ENCODE results near the gene DDA1. TPM values are rescaled to one million over a fixed set of nuclear protein-coding genes. Genes with fewer than 3 reads are reported as not detected.

DDA1 gene
- total RNA-seq, 1 experiment from 2014 or later, result 55.6 TPM

DNA sequence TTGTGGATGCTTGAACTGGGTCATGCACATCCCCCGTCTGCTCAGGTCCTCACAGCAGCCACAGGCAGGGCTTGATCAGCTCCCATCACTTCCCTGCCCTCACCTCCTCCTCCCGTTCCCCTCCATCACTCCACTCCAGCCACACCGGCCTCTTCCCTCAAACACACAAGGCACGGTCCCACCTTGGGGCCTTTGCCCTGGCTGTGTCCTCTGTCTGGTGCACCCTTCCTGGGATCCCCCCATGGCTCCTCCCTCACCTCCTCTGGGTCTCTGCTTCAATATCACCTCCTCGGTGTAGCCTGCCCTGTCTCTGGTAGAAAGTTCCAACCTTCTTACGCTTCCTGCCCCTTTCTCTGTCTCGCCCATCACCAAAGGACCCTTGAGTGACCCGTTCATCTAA, 44.0 kb downstream of the DDA1 start:
- Mint-ChIP-seq H3K27ac (ENCODE audit: unreplicated experiment) (no peak overlapping the region), H3K4me1 (ENCODE audit: low read depth, unreplicated experiment) (no peaks in the 10 kb centered on the region), H3K9me3 (ENCODE audit: unreplicated experiment) (no peaks in the 10 kb centered on the region), H3K36me3 (ENCODE audit: insufficient read depth, unreplicated experiment) (no peaks in the 10 kb centered on the region), H3K27me3 (ENCODE audit: insufficient read depth, unreplicated experiment) (peaks cover 2% of the 10 kb centered on the region), H3K4me3 (ENCODE audit: unreplicated experiment) (no peak overlapping the region)
- no TSS peak for BruUV-seq (replicated peaks)
- no peak for DNase-seq
- no peaks in the 10 kb centered on the region for H3K36me3 ChIP-seq (ENCODE audit: control insufficient read depth, insufficient read depth, low read length)
- H3K27me3 ChIP-seq (replicated peaks; ENCODE audit: control insufficient read depth, insufficient read depth, low read length), result no peaks in the 10 kb centered on the region
- CTCF ChIA-PET, result no interaction called here
- POLR2A ChIA-PET, result no interaction called here
- TF ChIP-seq, protein P1, sequence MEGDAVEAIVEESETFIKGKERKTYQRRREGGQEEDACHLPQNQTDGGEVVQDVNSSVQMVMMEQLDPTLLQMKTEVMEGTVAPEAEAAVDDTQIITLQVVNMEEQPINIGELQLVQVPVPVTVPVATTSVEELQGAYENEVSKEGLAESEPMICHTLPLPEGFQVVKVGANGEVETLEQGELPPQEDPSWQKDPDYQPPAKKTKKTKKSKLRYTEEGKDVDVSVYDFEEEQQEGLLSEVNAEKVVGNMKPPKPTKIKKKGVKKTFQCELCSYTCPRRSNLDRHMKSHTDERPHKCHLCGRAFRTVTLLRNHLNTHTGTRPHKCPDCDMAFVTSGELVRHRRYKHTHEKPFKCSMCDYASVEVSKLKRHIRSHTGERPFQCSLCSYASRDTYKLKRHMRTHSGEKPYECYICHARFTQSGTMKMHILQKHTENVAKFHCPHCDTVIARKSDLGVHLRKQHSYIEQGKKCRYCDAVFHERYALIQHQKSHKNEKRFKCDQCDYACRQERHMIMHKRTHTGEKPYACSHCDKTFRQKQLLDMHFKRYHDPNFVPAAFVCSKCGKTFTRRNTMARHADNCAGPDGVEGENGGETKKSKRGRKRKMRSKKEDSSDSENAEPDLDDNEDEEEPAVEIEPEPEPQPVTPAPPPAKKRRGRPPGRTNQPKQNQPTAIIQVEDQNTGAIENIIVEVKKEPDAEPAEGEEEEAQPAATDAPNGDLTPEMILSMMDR (IDR thresholded peaks at IDR 0.05; ENCODE audit: insufficient read depth in 1 of 2, low read depth in 1 of 2, low read length in 1 of 2, severe bottlenecking in 1 of 2, unreplicated experiment in 1 of 2), result no peak
- intact Hi-C loops (cut with micrococcal nuclease; ENCODE audit: unreplicated experiment), result no loop called here
- no peaks in the 10 kb centered on the region for H3K4me1 ChIP-seq
- H3K4me3 ChIP-seq (ENCODE audit: low read depth, low read length), result no peak overlapping the region
- H3K9me3 ChIP-seq, result no peaks in the 10 kb centered on the region

DNA sequence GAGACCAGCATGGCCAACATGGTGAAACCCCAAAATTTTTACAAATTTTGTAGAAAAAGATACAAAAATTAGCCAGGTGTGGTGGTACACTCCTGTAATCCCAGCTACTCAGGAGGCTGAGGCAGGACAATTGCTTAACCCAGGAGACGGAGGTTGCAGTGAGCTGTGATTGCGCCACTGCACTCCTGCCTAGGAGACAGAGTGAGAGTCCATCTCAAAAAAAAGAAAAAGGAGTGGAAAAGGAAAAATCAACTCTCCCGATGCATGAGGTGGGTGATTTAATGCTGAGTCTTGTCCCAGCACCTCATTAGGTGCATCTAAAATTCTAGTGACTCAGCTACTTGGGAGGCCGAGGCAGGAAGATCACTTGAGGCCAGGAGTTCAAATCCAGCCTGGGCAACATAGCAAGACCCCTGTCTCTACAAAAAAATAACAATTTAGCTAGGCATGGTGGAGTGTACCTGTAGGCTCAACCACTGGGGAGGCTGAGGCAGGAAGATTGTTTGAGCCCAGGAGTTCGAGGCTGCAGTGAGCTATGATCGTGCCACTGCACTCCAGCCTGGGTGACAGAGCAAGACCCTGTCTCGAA, 47.8 kb downstream of the DDA1 start:
- Mint-ChIP-seq H3K9me3 (ENCODE audit: unreplicated experiment) (no peaks in the 10 kb centered on the region), H3K27ac (ENCODE audit: unreplicated experiment) (no peak overlapping the region), H3K27me3 (ENCODE audit: insufficient read depth, unreplicated experiment) (peaks cover under 1% of the 10 kb centered on the region), H3K4me1 (ENCODE audit: low read depth, unreplicated experiment) (no peaks in the 10 kb centered on the region), H3K4me3 (ENCODE audit: unreplicated experiment) (no peak overlapping the region), H3K36me3 (ENCODE audit: insufficient read depth, unreplicated experiment) (peaks cover 5% of the 10 kb centered on the region)
- Histone ChIP-seq H3K27me3 (replicated peaks; ENCODE audit: control insufficient read depth, insufficient read depth, low read length) (no peaks in the 10 kb centered on the region), H3K4me3 (ENCODE audit: low read depth, low read length) (no peak overlapping the region), H3K36me3 (ENCODE audit: control insufficient read depth, insufficient read depth, low read length) (no peaks in the 10 kb centered on the region), H3K4me1 (no peaks in the 10 kb centered on the region), H3K9me3 (no peaks in the 10 kb centered on the region)
- no TSS peak for BruUV-seq (replicated peaks)
- ChIA-PET CTCF (no interaction called here), POLR2A (no interaction called here)
- intact Hi-C loops (cut with micrococcal nuclease; ENCODE audit: unreplicated experiment), result no loop called here
- no peak for DNase-seq
- TF ChIP-seq, protein P1 (IDR thresholded peaks at IDR 0.05; ENCODE audit: insufficient read depth in 1 of 2, low read depth in 1 of 2, low read length in 1 of 2, severe bottlenecking in 1 of 2, unreplicated experiment in 1 of 2), result no peak

DNA sequence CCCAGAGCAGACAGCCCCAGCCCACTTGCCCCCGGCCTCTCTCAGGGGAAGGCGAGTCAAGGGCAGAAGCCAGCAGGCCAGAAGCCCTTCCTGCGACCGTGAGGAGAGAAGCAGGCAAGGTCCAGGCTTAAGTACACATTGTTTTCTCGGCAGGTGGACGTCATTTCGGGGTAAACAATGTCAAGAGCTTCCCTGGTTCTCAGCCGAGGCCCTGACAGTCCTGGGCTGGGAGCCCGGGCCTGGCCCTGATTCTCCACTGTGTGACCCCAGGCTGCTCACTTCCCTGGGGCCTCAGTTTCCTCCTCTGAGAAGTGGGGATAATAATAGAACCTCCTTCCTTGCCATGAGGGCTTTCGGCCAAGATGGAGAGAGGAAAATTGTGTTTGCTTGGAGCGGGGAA, 48.4 kb downstream of the DDA1 start:
- Histone ChIP-seq H3K36me3 (ENCODE audit: control insufficient read depth, insufficient read depth, low read length) (no peaks in the 10 kb centered on the region), H3K4me3 (ENCODE audit: low read depth, low read length) (no peak overlapping the region), H3K27me3 (replicated peaks; ENCODE audit: control insufficient read depth, insufficient read depth, low read length) (no peaks in the 10 kb centered on the region), H3K9me3 (no peaks in the 10 kb centered on the region), H3K4me1 (no peaks in the 10 kb centered on the region)
- DNase-seq, result no peak
- CTCF ChIA-PET, result no interaction called here
- no peaks in the 10 kb centered on the region for H3K4me1 Mint-ChIP-seq (ENCODE audit: low read depth, unreplicated experiment)
- no peak overlapping the region for H3K27ac Mint-ChIP-seq (ENCODE audit: unreplicated experiment)
- no peak overlapping the region for H3K4me3 Mint-ChIP-seq (ENCODE audit: unreplicated experiment)
- H3K36me3 Mint-ChIP-seq (ENCODE audit: insufficient read depth, unreplicated experiment), result peaks cover 5% of the 10 kb centered on the region
- no TSS peak for BruUV-seq (replicated peaks)
- POLR2A ChIA-PET, result interaction anchor here (0.7 kb wide), 1 partner anchor 416 kb away, joined by 6 read pairs; no protein-coding TSS in a partner anchor
- TF ChIP-seq, protein P1 (IDR thresholded peaks at IDR 0.05; ENCODE audit: insufficient read depth in 1 of 2, low read depth in 1 of 2, low read length in 1 of 2, severe bottlenecking in 1 of 2, unreplicated experiment in 1 of 2), result no peak
- no peaks in the 10 kb centered on the region for H3K9me3 Mint-ChIP-seq (ENCODE audit: unreplicated experiment)
- intact Hi-C loops (cut with micrococcal nuclease; ENCODE audit: unreplicated experiment), result no loop called here
- peaks cover 6% of the 10 kb centered on the region for H3K27me3 Mint-ChIP-seq (ENCODE audit: insufficient read depth, unreplicated experiment)

Measured in Caco-2 (cell line).